ENCODE data around the gene AP1M2.
"Not testable (repeated sequence)": the region's sequence is repeated elsewhere in the genome, so short reads cannot be mapped to it uniquely, and the experiment has no call there.

The AP1M2 gene

GRCh38 chr19:10600149-10600548, 13.0 kb upstream of the AP1M2 start:
- no peak for DNase-seq

- DNase-seq, result no peak
These were observed 6.9 kb upstream of the AP1M2 start for GRCh38 chr19:10593820-10594637.

GRCh38 chr19:10593148-10593547, 6.0 kb upstream of the AP1M2 start:
- no peak for DNase-seq

GRCh38 chr19:10587839-10588150, 683 bp upstream of the AP1M2 start:
- DNase-seq, result no peak

GRCh38 chr19:10586396-10586795, 716 bp downstream of the AP1M2 start:
- DNase-seq, result no peak

- DNase-seq, result no peak
These were observed 3.9 kb downstream of the AP1M2 start for GRCh38 chr19:10583036-10583776.

- no peak for DNase-seq
These were observed 5.0 kb downstream of the AP1M2 start for GRCh38 chr19:10582091-10582490.

GRCh38 chr19:10580979-10581631, 6.0 kb downstream of the AP1M2 start:
- DNase-seq, result peak; percentile 93

- DNase-seq, result no peak
These were observed 9.2 kb downstream of the AP1M2 start for GRCh38 chr19:10577951-10578350.

- DNase-seq, result no peak
These were observed 11.9 kb downstream of the AP1M2 start for GRCh38 chr19:10575011-10575716.

- no peak for DNase-seq
These were observed 12.7 kb downstream of the AP1M2 start for GRCh38 chr19:10574462-10574861.

- not testable (repeated sequence) for DNase-seq
These were observed 13.3 kb downstream of the AP1M2 start for GRCh38 chr19:10573793-10574192.

- peak; percentile 100 for DNase-seq
These were observed 18.1 kb downstream of the AP1M2 start, which contains the start of gene CDKN2D for GRCh38 chr19:10568826-10569651. TSS of gene CDKN2D (minus strand) at chr19:10568979. CDS start at chr19:10568653, 326 bp downstream.

- DNase-seq, result no peak
These were observed 18.9 kb downstream of the AP1M2 start for GRCh38 chr19:10568062-10568825.

GRCh38 chr19:10567656-10568055, 19.5 kb downstream of the AP1M2 start:
- no peak for DNase-seq

GRCh38 chr19:10566658-10567410, 20.3 kb downstream of the AP1M2 start:
- peak; percentile 56 for DNase-seq

GRCh38 chr19:10566408-10566657, 20.8 kb downstream of the AP1M2 start:
- no peak for DNase-seq

GRCh38 chr19:10565567-10566407, 21.3 kb downstream of the AP1M2 start, which contains the start of gene KRI1:
TSS of gene KRI1 (minus strand) at chr19:10566010. CDS start at chr19:10565999, 11 bp downstream.
- peak; percentile 99 for DNase-seq

- DNase-seq, result peak; percentile 67
These were observed 22.0 kb downstream of the AP1M2 start for GRCh38 chr19:10565028-10565566.
